Measurements from ENCODE around the gene PCDHA12.
"Not testable (repeated sequence)": the region's sequence is repeated elsewhere in the genome, so short reads cannot be mapped to it uniquely, and the experiment has no call there.

The PCDHA12 gene

DNA sequence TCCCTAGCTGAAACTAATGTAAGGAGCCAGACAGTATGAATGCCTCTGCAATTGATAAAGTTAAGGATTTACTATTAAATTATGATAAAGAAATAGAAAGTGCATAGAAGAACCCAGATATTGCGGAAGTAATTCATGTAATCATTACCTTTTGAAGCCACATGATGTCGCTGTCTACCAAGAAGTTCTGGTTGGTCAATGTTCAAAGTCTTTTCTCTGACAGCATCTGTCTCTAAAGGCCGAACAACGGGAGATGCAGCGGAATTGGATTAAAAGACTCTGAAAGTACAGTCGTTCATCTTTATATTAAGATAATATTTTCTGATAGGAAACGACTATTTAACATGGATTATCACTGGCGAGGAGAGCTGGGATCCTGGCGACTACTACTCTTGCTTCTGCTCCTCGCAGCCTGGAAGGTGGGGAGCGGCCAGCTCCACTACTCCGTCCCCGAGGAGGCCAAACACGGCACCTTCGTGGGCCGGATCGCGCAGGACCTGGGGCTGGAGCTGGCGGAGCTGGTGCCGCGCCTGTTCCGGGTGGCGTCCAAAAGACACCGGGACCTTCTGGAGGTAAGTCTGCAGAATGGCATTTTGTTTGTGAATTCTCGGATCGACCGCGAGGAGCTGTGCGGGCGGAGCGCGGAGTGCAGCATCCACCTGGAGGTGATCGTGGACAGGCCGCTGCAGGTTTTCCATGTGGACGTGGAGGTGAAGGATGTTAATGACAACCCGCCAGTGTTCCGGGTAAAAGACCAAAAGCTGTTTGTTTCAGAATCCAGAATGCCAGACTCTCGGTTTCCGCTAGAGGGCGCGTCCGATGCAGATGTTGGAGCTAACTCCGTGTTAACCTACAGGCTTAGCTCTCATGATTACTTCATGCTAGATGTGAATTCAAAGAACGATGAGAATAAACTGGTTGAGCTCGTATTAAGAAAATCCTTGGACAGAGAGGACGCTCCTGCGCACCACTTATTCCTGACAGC is 33.8 kb upstream of the PCDHA12 start, which contains the start of gene PCDHA8:
Gene PCDHA8, plus strand, starts transcription at position 210 of the 985 bp plus-strand sequence. Its CDS starts 135 bp downstream, at position 345.
- Histone ChIP-seq H3K36me3 (no peaks in the 10 kb centered on the region), H3K4me3 (no peak within 1 kb of the TSS), H3K4me1 (no peaks in the 10 kb centered on the region), H3K27me3 (no peaks in the 10 kb centered on the region), H3K9ac (no peak within 1 kb of the TSS), H3K9me3 (replicated peaks in 1 of 11) (peaks cover 18 to 38% (median 27%) of the 10 kb centered on the region in 11 experiments), H3K4me2 (no peak within 1 kb of the TSS), H4K20me1 (no peaks in the 10 kb centered on the region), H3K27ac (no peak within 1 kb of the TSS)
- no peak for TF ChIP-seq Cebpa-rat (IDR thresholded peaks at IDR 0.05)

DNA sequence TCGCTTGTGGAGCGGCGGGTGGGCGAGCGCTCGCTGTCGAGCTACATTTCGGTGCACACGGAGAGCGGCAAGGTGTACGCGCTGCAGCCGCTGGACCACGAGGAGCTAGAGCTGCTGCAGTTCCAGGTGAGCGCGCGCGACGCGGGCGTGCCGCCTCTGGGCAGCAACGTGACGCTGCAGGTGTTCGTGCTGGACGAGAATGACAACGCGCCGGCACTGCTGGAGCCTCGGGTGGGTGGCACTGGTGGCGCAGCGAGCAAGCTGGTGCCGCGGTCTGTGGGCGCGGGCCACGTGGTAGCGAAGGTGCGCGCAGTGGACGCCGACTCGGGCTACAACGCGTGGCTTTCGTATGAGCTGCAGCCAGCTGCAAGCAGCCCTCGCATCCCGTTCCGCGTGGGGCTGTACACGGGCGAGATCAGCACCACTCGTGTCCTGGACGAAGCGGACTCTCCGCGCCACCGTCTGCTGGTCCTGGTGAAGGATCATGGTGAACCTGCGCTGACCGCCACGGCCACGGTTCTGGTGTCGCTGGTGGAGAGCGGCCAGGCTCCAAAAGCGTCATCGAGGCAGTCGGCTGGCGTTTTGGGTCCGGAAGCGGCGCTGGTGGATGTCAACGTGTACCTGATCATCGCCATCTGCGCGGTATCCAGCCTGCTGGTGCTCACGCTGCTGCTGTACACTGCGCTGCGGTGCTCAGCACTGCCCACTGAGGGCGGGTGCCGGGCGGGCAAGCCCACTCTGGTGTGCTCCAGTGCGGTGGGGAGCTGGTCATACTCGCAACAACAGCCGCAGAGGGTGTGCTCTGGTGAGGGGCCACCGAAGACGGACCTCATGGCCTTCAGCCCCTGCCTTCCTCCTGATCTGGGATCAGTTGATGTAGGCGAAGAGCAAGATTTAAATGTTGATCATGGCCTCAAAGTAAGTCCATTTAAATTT is 32.0 kb upstream of the PCDHA12 start:
- Histone ChIP-seq H3K9me3 (replicated peaks in 1 of 11) (peaks cover 15 to 41% (median 26%) of the 10 kb centered on the region in 11 experiments), H3K27ac (no peak overlapping the region), H3K4me1 (no peaks in the 10 kb centered on the region), H3K9ac (no peak overlapping the region), H3K4me2 (no peak overlapping the region), H3K36me3 (no peaks in the 10 kb centered on the region), H3K4me3 (no peak overlapping the region), H4K20me1 (no peaks in the 10 kb centered on the region), H3K27me3 (no peaks in the 10 kb centered on the region)
- TF ChIP-seq Cebpa-rat (IDR thresholded peaks at IDR 0.05), result no peak

DNA sequence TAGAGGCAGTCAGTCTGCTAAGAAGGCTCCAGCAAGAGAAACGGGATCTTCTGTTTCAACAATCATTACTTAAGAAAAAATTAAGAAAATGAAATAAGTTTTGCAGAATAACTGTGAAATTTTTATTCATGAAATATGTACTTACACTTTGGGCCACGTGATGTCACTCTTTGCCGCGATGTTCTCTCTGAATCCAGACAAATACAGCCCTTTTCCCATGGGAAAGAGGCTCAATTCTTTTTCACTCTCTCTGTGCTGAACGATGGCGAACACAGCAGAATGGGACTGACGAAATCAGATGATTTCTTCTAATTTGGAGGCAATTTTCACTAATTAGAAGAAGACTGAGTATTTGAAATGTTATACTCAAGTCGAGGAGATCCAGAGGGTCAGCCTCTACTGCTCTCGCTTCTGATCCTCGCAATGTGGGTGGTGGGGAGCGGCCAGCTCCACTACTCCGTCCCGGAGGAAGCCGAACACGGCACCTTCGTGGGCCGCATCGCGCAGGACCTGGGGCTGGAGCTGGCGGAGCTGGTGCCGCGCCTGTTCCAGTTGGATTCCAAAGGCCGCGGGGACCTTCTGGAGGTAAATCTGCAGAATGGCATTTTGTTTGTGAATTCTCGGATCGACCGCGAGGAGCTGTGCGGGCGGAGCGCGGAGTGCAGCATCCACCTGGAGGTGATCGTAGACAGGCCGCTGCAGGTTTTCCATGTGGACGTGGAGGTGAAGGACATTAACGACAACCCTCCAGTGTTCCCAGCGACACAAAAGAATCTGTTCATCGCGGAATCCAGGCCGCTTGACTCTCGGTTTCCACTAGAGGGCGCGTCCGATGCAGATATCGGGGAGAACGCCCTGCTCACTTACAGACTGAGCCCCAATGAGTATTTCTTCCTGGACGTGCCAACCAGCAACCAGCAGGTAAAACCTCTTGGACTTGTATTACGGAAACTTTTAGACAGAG is 26.7 kb upstream of the PCDHA12 start, which contains the start of gene PCDHA9:
Gene PCDHA9, plus strand, starts transcription at position 244 of the 964 bp plus-strand sequence. Its CDS starts 114 bp downstream, at position 358.
- not testable (repeated sequence) for H3K27me3 ChIP-seq, H3K9ac ChIP-seq, H3K4me3 ChIP-seq, H3K4me1 ChIP-seq, H3K36me3 ChIP-seq, H3K27ac ChIP-seq, H4K20me1 ChIP-seq, H3K4me2 ChIP-seq
- peaks cover 24 to 47% (median 29%) of the 10 kb centered on the region in 11 experiments for H3K9me3 ChIP-seq (replicated peaks in 1 of 11)

DNA sequence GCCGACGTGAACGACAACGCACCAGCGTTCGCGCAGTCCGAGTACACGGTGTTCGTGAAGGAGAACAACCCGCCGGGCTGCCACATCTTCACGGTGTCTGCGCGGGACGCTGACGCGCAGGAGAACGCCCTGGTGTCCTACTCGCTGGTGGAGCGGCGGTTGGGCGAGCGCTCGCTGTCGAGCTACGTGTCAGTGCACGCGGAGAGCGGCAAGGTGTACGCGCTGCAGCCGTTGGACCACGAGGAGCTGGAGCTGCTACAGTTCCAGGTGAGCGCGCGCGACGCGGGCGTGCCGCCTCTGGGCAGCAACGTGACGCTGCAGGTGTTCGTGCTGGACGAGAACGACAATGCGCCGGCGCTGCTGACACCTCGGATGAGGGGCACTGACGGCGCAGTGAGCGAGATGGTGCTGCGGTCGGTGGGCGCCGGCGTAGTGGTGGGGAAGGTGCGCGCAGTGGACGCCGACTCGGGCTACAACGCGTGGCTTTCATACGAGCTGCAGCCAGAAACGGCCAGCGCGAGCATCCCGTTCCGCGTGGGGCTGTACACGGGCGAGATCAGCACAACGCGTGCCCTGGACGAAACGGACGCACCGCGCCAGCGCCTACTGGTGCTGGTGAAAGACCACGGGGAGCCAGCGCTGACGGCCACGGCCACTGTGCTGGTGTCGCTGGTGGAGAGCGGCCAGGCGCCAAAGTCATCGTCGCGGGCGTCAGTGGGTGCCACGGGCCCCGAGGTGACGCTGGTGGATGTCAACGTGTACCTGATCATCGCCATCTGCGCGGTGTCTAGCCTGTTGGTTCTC is 25.1 kb upstream of the PCDHA12 start:
- not testable (repeated sequence) for H4K20me1 ChIP-seq, H3K4me3 ChIP-seq, H3K9ac ChIP-seq, H3K4me2 ChIP-seq, H3K27ac ChIP-seq, H3K4me1 ChIP-seq, H3K36me3 ChIP-seq, H3K27me3 ChIP-seq
- H3K9me3 ChIP-seq (replicated peaks in 1 of 11), result peaks cover 21 to 40% (median 28%) of the 10 kb centered on the region in 11 experiments

DNA sequence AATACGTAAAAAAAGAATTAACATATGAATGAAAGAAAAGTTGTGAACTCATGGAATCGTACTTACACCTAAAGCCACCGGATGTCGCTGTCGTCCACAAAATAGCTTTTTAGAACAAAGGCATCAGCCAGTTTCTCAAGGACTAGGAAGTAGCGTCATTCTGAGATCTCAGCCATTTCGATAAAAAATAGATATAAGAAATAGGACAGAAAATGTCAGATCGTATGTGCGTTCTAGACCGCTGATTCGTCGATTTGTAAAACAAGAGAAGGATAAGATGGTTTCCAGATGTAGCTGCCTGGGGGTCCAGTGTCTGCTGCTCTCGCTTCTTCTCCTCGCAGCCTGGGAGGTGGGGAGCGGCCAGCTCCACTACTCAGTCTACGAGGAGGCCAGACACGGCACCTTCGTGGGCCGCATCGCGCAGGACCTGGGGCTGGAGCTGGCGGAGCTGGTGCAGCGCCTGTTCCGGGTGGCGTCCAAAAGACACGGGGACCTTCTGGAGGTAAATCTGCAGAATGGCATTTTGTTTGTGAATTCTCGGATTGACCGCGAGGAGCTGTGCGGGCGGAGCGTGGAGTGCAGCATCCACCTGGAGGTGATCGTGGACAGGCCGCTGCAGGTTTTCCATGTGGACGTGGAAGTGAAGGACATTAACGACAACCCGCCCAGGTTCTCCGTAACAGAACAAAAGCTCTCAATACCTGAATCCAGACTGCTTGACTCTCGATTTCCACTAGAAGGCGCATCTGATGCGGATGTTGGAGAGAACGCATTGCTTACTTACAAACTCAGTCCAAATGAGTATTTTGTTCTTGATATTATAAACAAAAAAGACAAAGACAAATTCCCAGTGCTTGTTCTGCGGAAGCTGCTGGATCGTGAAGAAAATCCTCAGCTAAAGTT is 19.1 kb upstream of the PCDHA12 start, which contains the start of gene PCDHA10:
Gene PCDHA10, plus strand, starts transcription at position 126 of the 903 bp plus-strand sequence. Its CDS starts 152 bp downstream, at position 278.
- no peaks in the 10 kb centered on the region for H4K20me1 ChIP-seq
- H3K4me2 ChIP-seq, result no peak within 1 kb of the TSS
- H3K9ac ChIP-seq, result no peak within 1 kb of the TSS
- no peak within 1 kb of the TSS for H3K27ac ChIP-seq
- TF ChIP-seq Cebpa-rat (IDR thresholded peaks at IDR 0.05), result no peak
- peaks cover 29 to 46% (median 33%) of the 10 kb centered on the region in 11 experiments for H3K9me3 ChIP-seq (replicated peaks in 1 of 11)
- H3K4me3 ChIP-seq, result no peak within 1 kb of the TSS
- no peaks in the 10 kb centered on the region for H3K4me1 ChIP-seq
- no peaks in the 10 kb centered on the region for H3K27me3 ChIP-seq
- no peaks in the 10 kb centered on the region for H3K36me3 ChIP-seq

DNA sequence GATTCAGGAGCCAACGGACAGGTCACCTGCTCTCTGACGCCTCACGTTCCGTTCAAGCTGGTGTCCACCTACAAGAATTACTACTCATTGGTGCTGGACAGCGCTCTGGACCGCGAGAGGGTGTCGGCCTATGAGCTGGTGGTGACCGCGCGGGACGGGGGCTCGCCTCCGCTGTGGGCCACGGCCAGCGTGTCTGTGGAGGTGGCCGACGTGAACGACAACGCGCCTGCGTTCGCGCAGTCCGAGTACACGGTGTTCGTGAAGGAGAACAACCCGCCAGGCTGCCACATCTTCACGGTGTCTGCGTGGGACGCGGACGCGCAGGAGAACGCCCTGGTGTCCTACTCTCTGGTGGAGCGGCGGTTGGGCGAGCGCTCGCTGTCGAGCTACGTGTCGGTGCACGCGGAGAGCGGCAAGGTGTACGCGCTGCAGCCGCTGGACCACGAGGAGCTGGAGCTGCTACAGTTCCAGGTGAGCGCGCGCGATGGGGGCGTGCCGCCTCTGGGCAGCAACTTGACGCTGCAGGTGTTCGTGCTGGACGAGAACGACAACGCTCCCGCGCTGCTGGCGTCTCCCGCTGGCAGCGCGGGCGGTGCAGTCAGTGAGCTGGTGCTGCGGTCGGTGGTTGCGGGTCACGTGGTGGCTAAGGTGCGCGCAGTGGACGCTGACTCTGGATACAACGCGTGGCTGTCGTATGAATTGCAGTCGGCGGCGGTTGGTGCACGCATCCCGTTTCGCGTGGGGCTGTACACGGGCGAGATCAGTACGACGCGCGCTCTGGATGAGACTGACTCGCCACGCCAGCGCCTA is 17.7 kb upstream of the PCDHA12 start:
- H3K9me3 ChIP-seq (replicated peaks in 1 of 11), result peaks cover 42 to 59% (median 47%) of the 10 kb centered on the region in 11 experiments
- no peak overlapping the region for H3K4me2 ChIP-seq
- H3K4me1 ChIP-seq, result no peaks in the 10 kb centered on the region
- no peak overlapping the region for H3K9ac ChIP-seq
- no peak overlapping the region for H3K27ac ChIP-seq
- H3K4me3 ChIP-seq, result no peak overlapping the region
- no peak for TF ChIP-seq Cebpa-rat (IDR thresholded peaks at IDR 0.05)
- no peaks in the 10 kb centered on the region for H3K27me3 ChIP-seq
- H4K20me1 ChIP-seq, result no peaks in the 10 kb centered on the region
- no peaks in the 10 kb centered on the region for H3K36me3 ChIP-seq

- TF ChIP-seq Cebpa-rat (IDR thresholded peaks at IDR 0.05), result no peak
- no peak overlapping the region for H3K4me2 ChIP-seq
- H3K27me3 ChIP-seq, result no peaks in the 10 kb centered on the region
- no peak overlapping the region for H3K27ac ChIP-seq
- H3K9ac ChIP-seq, result no peak overlapping the region
- H3K4me1 ChIP-seq, result no peaks in the 10 kb centered on the region
- H3K36me3 ChIP-seq, result no peaks in the 10 kb centered on the region
- H3K4me3 ChIP-seq, result no peak overlapping the region
- peaks cover 47 to 61% (median 51%) of the 10 kb centered on the region in 11 experiments for H3K9me3 ChIP-seq (replicated peaks in 1 of 11)
- H4K20me1 ChIP-seq, result no peaks in the 10 kb centered on the region
Measured at GRCh38 chr5:140857987-140858240, 17.2 kb upstream of the PCDHA12 start.

Measured in BLaER1 treated with 17β-estradiol and CSF1 and Interleukin-3, amounts not matched to agents 10 nM and 100 nM (cell line).